ENCODE data around the gene GABBR2.

DNA sequence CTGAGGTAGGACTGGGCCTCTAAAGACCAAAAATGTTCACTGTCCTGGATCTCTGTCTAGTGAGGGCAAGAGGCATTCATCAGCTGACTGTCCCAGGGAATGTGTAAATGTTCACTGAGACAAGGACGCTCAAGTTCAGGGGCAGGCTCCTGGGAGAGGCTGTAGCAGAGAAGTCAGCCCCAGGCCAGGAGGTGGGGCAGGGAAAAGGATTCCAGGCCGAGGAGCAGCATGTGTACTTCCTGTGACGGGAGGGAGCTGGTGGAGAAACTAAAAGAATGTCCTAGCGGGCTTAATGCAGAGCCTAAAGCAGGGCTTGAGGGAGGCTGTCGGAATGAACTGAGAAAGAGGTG is 205.8 kb downstream of the GABBR2 start:
- TF ChIP-seq CTCF (conservative IDR thresholded peaks at IDR 0.05; ENCODE audit: low read depth, low read length) (no peak), EZH2 (IDR thresholded peaks at IDR 0.05; ENCODE audit: borderline replicate concordance, low read depth, low read length, poor library complexity, severe bottlenecking) (no peak)

All from A673 (cell line).